ENCODE results near the gene ZNF653.

ZNF653 gene

GRCh38 chr19:11510444-11510843 is 4.8 kb upstream of the ZNF653 start:
- DNase-seq = no peak

- DNase-seq = no peak
These were observed 1.9 kb upstream of the ZNF653 start for GRCh38 chr19:11507370-11508078.

- no peak for DNase-seq
These were observed 1.3 kb upstream of the ZNF653 start for GRCh38 chr19:11506967-11507366.

- DNase-seq = no peak
These were observed 489 bp upstream of the ZNF653 start for GRCh38 chr19:11506101-11506555.

- DNase-seq = peak; percentile 94 to 96
These were observed 571 bp downstream of the ZNF653 start for GRCh38 chr19:11505032-11505503.

GRCh38 chr19:11504502-11505031 is 1.1 kb downstream of the ZNF653 start:
- no peak for DNase-seq

- DNase-seq = no peak
These were observed 5.7 kb downstream of the ZNF653 start for GRCh38 chr19:11499890-11500420.

- no peak for DNase-seq
These were observed 6.4 kb downstream of the ZNF653 start for GRCh38 chr19:11499220-11499726.

GRCh38 chr19:11496391-11497163 is 9.1 kb downstream of the ZNF653 start:
- DNase-seq = peak; percentile 25 to 34

- no peak for DNase-seq
These were observed 9.8 kb downstream of the ZNF653 start for GRCh38 chr19:11495885-11496284.

GRCh38 chr19:11495481-11495880 is 10.2 kb downstream of the ZNF653 start:
- no peak for DNase-seq

- DNase-seq = no peak
These were observed 10.9 kb downstream of the ZNF653 start for GRCh38 chr19:11494634-11495285.

- DNase-seq = no peak
These were observed 16.3 kb downstream of the ZNF653 start for GRCh38 chr19:11489378-11489777.

- no peak for DNase-seq
These were observed 18.8 kb downstream of the ZNF653 start for GRCh38 chr19:11486661-11487503.

GRCh38 chr19:11485245-11485837 is 20.3 kb downstream of the ZNF653 start:
- no peak for DNase-seq

GRCh38 chr19:11483366-11484111 is 22.1 kb downstream of the ZNF653 start:
- DNase-seq = no peak

GRCh38 chr19:11482384-11483050 is 23.1 kb downstream of the ZNF653 start:
- peak; percentile 83 to 85 for DNase-seq

- DNase-seq = peak; percentile 92 to 95
These were observed 23.9 kb downstream of the ZNF653 start for GRCh38 chr19:11481534-11482383.

All from NCI-H2081 (cell line).